SU-DHL-6 (cell line): ENCODE measurements around the gene FBXO15.

Source experiments
- H2AFZ ChIP-seq: fragments of 200-600 bp; sonication (generic); 2 replicates; pipeline ENCODE4 v1.6.1; 2014; ENCODE audit warnings: low read depth, mild to moderate bottlenecking, moderate library complexity, mixed read lengths, antibody characterized with exemption, low read length; ENCODE audit not compliant: severe bottlenecking
- H3F3A ChIP-seq: fragments of 200-600 bp; shearing (Covaris generic); 2 replicates; pipeline ENCODE4 v1.6.0; 2016; ENCODE audit warnings: antibody characterized with exemption, mild to moderate bottlenecking; ENCODE audit not compliant: insufficient read depth
- H3K27ac ChIP-seq: fragments of 200-600 bp; sonication (generic); 2 replicates; pipeline ENCODE4 v1.5.1; 2016; ENCODE audit warnings: low read depth, mild to moderate bottlenecking, low read length, moderate library complexity, mixed read lengths
- H3K27me3 ChIP-seq: fragments of 200-600 bp; sonication (generic), shearing (Covaris generic); 2 replicates; pipeline ENCODE4 v1.6.0; 2014; ENCODE audit warnings: mild to moderate bottlenecking, low read length
- H3K36me3 ChIP-seq: fragments of 200-600 bp; sonication (generic); 2 replicates; pipeline ENCODE4 v1.6.1; 2014; ENCODE audit warnings: mild to moderate bottlenecking, low read length, mixed read lengths
- H3K4me2 ChIP-seq: fragments of 300-600, 200-600 bp; shearing (Covaris generic), sonication (generic); 2 replicates; pipeline ENCODE4 v1.6.0; 2014; ENCODE audit warnings: low read length, low read depth, mild to moderate bottlenecking; ENCODE audit not compliant: poor library complexity, severe bottlenecking
- H3K4me3 ChIP-seq: fragments of 200-600 bp; sonication (generic); 2 replicates; pipeline ENCODE4 v1.5.1; 2014; ENCODE audit warnings: antibody characterized with exemption, low read length, mild to moderate bottlenecking, mixed read lengths; ENCODE audit not compliant: insufficient read depth, poor library complexity, severe bottlenecking
- H3K79me2 ChIP-seq: fragments of 200-600 bp; sonication (generic); 2 replicates; pipeline ENCODE4 v1.6.1; 2014; ENCODE audit warnings: mild to moderate bottlenecking, low read length, moderate library complexity; ENCODE audit not compliant: insufficient read depth
- H3K9ac ChIP-seq: fragments of 200-600 bp; sonication (generic); 2 replicates; pipeline ENCODE4 v1.7.0; 2014; ENCODE audit warnings: mild to moderate bottlenecking, low read length
- H3K9me2 ChIP-seq: fragments of 200-600 bp; sonication (generic); replicated peaks from 2 replicates; pipeline ENCODE4 v1.6.1; 2014; ENCODE audit warnings: low read length; ENCODE audit not compliant: insufficient read depth
- H3K9me3 ChIP-seq: fragments of 200-600 bp; sonication (generic); 2 replicates; pipeline ENCODE4 v1.6.1; 2014; ENCODE audit warnings: low read length, mixed read lengths; ENCODE audit not compliant: insufficient read depth
- H4K20me1 ChIP-seq: fragments of 200-600 bp; sonication (generic); 2 replicates; pipeline ENCODE4 v1.6.1; 2014; ENCODE audit warnings: low read depth, mild to moderate bottlenecking, antibody characterized with exemption, low read length, moderate library complexity, mixed read lengths
- EZH2phosphoT487 ChIP-seq: fragments of 200-600 bp; sonication (generic), shearing (Covaris generic); conservative IDR thresholded peaks from 2 replicates; pipeline ENCODE4 v1.6.1; 2018; ENCODE audit warnings: mild to moderate bottlenecking, antibody characterized with exemption, low read length, moderate library complexity, mixed read lengths
- TF ChIP-seq, protein P1 (sequence below): fragments of 200-600 bp; sonication (generic); IDR thresholded peaks from one replicate; pipeline ENCODE4 v1.5.1; 2017; ENCODE audit warnings: antibody characterized with exemption, mild to moderate bottlenecking, low read length, moderate library complexity; ENCODE audit not compliant: insufficient read depth, poor library complexity, severe bottlenecking

The FBXO15 gene

DNA sequence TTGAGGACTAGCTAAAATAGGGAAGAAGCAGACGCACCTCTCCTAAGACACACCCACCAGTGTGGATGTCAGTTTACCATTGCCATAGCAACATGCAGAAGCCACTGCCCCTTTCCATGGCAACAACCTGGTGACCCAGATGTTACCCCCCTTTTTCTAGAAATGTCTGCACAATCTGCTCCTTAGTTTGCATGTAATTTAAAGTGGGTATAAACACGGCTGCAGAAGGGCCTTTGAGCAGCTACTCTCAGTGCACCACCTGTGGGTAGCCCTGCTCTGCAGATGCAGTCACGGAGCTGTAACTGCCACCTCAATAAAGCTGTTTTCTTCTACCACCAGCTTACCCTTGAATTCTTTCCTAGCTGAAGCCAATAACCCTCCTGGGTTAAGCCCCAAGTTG is 87.1 kb downstream of the FBXO15 start:
- Histone ChIP-seq H3K27ac (no peak overlapping the region), H3K79me2 (no peaks in the 10 kb centered on the region), H3F3A (no peaks in the 10 kb centered on the region), H3K9ac (no peak overlapping the region), H3K4me3 (no peak overlapping the region), H3K9me3 (no peaks in the 10 kb centered on the region), H3K9me2 (no peaks in the 10 kb centered on the region), H3K36me3 (no peaks in the 10 kb centered on the region), H3K4me2 (no peak overlapping the region), H3K27me3 (no peaks in the 10 kb centered on the region), H2AFZ (no peak overlapping the region), H4K20me1 (no peaks in the 10 kb centered on the region)
- TF ChIP-seq, protein P1, sequence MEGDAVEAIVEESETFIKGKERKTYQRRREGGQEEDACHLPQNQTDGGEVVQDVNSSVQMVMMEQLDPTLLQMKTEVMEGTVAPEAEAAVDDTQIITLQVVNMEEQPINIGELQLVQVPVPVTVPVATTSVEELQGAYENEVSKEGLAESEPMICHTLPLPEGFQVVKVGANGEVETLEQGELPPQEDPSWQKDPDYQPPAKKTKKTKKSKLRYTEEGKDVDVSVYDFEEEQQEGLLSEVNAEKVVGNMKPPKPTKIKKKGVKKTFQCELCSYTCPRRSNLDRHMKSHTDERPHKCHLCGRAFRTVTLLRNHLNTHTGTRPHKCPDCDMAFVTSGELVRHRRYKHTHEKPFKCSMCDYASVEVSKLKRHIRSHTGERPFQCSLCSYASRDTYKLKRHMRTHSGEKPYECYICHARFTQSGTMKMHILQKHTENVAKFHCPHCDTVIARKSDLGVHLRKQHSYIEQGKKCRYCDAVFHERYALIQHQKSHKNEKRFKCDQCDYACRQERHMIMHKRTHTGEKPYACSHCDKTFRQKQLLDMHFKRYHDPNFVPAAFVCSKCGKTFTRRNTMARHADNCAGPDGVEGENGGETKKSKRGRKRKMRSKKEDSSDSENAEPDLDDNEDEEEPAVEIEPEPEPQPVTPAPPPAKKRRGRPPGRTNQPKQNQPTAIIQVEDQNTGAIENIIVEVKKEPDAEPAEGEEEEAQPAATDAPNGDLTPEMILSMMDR: no peak
- TF ChIP-seq EZH2phosphoT487: no peak

DNA sequence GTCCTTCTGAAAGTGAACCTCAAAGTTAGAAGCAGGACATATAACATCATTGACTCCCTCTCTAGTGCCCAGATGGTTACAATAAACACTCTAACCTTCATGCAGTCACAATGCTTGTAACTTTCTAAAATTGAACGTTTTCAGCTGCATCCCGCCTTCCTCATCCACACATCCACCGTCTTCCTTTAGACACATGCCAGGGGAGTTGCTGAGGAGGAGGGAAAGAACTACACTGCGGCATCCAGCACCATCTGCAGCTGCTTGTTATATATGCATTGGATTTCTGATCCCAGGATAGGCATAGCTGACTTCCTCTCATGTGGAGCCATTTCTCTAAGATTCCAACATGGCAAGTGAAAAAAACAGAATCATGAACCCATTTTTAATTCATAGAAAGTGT is 96.8 kb downstream of the FBXO15 start:
- no peaks in the 10 kb centered on the region for H3K27me3 ChIP-seq
- no peaks in the 10 kb centered on the region for H4K20me1 ChIP-seq
- TF ChIP-seq, protein P1: no peak
- no peak for TF ChIP-seq EZH2phosphoT487
- no peaks in the 10 kb centered on the region for H3K36me3 ChIP-seq
- H3K4me2 ChIP-seq: no peak overlapping the region
- H3K9me3 ChIP-seq: no peaks in the 10 kb centered on the region
- H3K9me2 ChIP-seq: no peaks in the 10 kb centered on the region
- no peaks in the 10 kb centered on the region for H3K79me2 ChIP-seq
- no peak overlapping the region for H2AFZ ChIP-seq
- H3K4me3 ChIP-seq: no peak overlapping the region
- H3F3A ChIP-seq: no peaks in the 10 kb centered on the region
- no peak overlapping the region for H3K27ac ChIP-seq
- H3K9ac ChIP-seq: no peak overlapping the region

DNA sequence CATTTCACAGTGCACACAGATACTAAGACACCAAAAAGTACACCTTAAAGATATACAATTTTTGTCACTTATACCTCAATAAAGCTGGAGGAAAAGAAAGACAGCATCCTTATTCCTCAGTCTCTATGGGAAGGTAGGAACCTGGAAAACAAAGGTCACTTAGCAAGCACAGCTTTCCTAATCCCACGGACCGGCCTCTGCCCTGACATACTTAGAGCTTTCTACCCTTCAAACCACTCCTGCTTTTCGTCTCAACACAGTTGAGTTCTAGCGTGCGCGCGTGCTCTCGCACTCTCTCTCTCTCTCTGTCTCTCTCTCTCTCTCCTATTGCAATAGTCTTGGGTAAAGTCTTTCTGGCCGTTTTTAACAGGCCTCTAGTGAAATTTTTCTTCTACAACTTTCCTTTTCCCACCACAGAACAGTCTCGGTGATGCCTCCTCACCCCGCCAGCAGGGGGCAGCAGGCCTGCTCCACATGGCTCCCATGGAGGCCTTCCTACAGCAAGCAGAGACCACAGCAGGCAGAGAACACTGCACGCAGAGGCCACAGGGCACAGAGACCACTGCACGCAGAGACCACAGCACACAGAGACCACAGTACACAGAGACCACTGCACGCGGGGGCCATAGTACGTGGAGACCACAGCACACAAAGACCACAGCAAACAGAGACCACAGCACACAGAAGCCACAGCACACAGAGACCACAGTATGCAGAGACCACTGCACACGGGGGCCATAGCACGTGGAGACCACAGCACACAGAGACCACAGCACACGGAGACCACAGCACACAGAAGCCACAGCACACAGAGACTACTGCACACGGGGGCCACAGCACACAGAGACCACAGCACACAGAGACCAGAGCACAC is 106.9 kb downstream of the FBXO15 start:
- Histone ChIP-seq H3K9ac (no peak overlapping the region), H3K4me3 (no peak overlapping the region), H3K9me3 (no peaks in the 10 kb centered on the region), H2AFZ (no peak overlapping the region), H3K36me3 (no peaks in the 10 kb centered on the region), H3K79me2 (no peaks in the 10 kb centered on the region), H3K27me3 (no peaks in the 10 kb centered on the region), H3F3A (no peaks in the 10 kb centered on the region), H3K4me2 (no peak overlapping the region), H3K27ac (no peak overlapping the region), H4K20me1 (no peaks in the 10 kb centered on the region), H3K9me2 (no peaks in the 10 kb centered on the region)
- TF ChIP-seq EZH2phosphoT487: no peak
- TF ChIP-seq, protein P1: peak; percentile 84
